ENCODE results near the gene ARPC1A. TPM values are rescaled to one million over a fixed set of nuclear protein-coding genes. Genes with fewer than 3 reads are reported as not detected.
"Not testable (repeated sequence)": the region's sequence is repeated elsewhere in the genome, so short reads cannot be mapped to it uniquely, and the experiment has no call there.

ARPC1A gene
- polyA plus RNA-seq, 1 donor from 2014 or later = 154 TPM

GRCh38 chr7:99325001-99325493 is 651 bp upstream of the ARPC1A start:
- Histone ChIP-seq H3K9me2 (ENCODE audit: insufficient read depth, low read length) (no peaks in the 10 kb centered on the region), H3K79me2 (replicated peaks; ENCODE audit: insufficient read depth, low read length) (peaks cover 41% of the 10 kb centered on the region), H2AFZ (ENCODE audit: low read depth, low read length) (peak overlapping the region; percentile 74), H3F3A (ENCODE audit: insufficient read depth, low read length, poor library complexity, severe bottlenecking) (no peaks in the 10 kb centered on the region), H3K36me3 (ENCODE audit: insufficient read depth, low read length) (no peaks in the 10 kb centered on the region), H3K4me2 (ENCODE audit: low read length) (peak overlapping the region; percentile 88), H3K9ac (ENCODE audit: low read length) (peak overlapping the region; percentile 91), H3K9me3 (ENCODE audit: low read length) (no peaks in the 10 kb centered on the region), H3K27me3 (ENCODE audit: insufficient read depth, low read depth, low read length) (no peaks in the 10 kb centered on the region), H3K4me3 (ENCODE audit: low read length) (peak overlapping the region; percentile 90), H3K27ac (ENCODE audit: low read length) (peak overlapping the region; percentile 92), H4K20me1 (ENCODE audit: insufficient read depth) (no peaks in the 10 kb centered on the region)
- no peak for TF ChIP-seq EZH2 (IDR thresholded peaks at IDR 0.05; ENCODE audit: borderline replicate concordance, insufficient read depth, low read length, poor library complexity, severe bottlenecking)
- TF ChIP-seq TAF1 (IDR thresholded peaks at IDR 0.05; ENCODE audit: low read depth) = no peak

- Histone ChIP-seq H3K36me3 (ENCODE audit: insufficient read depth, low read length) (no peaks in the 10 kb centered on the region), H3K27me3 (ENCODE audit: insufficient read depth, low read depth, low read length) (no peaks in the 10 kb centered on the region), H3K4me2 (ENCODE audit: low read length) (peak overlapping the region; percentile 88), H3F3A (ENCODE audit: insufficient read depth, low read length, poor library complexity, severe bottlenecking) (no peaks in the 10 kb centered on the region), H3K9ac (ENCODE audit: low read length) (peak overlapping the region; percentile 91), H3K4me3 (ENCODE audit: low read length) (peak overlapping the region; percentile 90), H3K9me3 (ENCODE audit: low read length) (no peaks in the 10 kb centered on the region), H3K79me2 (replicated peaks; ENCODE audit: insufficient read depth, low read length) (peaks cover 52% of the 10 kb centered on the region), H2AFZ (ENCODE audit: low read depth, low read length) (no peak overlapping the region), H3K27ac (ENCODE audit: low read length) (peak overlapping the region; percentile 92), H4K20me1 (ENCODE audit: insufficient read depth) (no peaks in the 10 kb centered on the region), H3K9me2 (ENCODE audit: insufficient read depth, low read length) (no peaks in the 10 kb centered on the region)
- no peak for TF ChIP-seq EZH2 (IDR thresholded peaks at IDR 0.05; ENCODE audit: borderline replicate concordance, insufficient read depth, low read length, poor library complexity, severe bottlenecking)
- TF ChIP-seq TAF1 (IDR thresholded peaks at IDR 0.05; ENCODE audit: low read depth) = no peak
- no peak for TF ChIP-seq MXI1 (conservative IDR thresholded peaks at IDR 0.05; ENCODE audit: poor library complexity, severe bottlenecking)
- TF ChIP-seq SMC3 (conservative IDR thresholded peaks at IDR 0.05; ENCODE audit: poor library complexity) = no peak
- no peak for TF ChIP-seq CTCF (IDR thresholded peaks at IDR 0.05; ENCODE audit: poor library complexity, severe bottlenecking)
- TF ChIP-seq REST (IDR thresholded peaks at IDR 0.05; ENCODE audit: borderline replicate concordance) = no peak
- no peak for TF ChIP-seq POLR2AphosphoS5 (IDR thresholded peaks at IDR 0.05)
- no peak for TF ChIP-seq RAD21 (conservative IDR thresholded peaks at IDR 0.05)
- no peak for TF ChIP-seq EP300 (conservative IDR thresholded peaks at IDR 0.05; ENCODE audit: poor library complexity, severe bottlenecking)
Measured at GRCh38 chr7:99326408-99326782, 697 bp downstream of the ARPC1A start.

DNA sequence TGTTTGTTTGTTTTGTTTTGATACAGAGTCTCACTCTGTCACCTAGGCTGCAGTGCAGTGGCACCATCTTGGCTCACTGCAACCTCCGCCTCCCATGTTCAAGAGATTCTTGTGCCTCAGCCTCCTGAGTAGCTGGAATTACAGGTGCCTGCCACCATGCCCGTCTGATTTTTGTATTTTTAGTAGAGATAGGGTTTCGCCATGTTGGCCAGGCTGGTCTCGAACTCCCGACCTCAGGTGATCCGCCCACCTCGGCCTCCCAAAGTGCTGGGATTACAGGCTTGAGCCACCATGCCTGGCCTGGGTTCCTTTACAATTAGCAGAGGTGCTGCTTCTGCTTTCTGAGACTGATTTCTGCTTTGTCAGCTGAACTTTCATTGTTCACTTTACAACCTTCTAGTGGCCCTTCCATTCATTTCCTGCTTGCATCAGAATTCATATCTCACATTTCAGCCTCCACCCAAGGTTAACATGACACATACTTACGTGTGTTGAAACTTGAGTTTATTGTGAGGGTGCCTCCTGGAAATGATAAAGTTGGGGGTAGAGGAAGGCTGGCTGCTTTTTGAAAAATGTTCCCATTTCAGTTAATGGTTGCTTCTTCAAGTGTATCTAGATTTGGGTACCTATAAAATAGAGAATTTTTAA is 4.7 kb downstream of the ARPC1A start:
- not testable (repeated sequence) for H3K9me3 ChIP-seq (ENCODE audit: low read length); H3K4me2 ChIP-seq (ENCODE audit: low read length); H3K9ac ChIP-seq (ENCODE audit: low read length)

More for the DNA sequence above, 4.7 kb downstream of the ARPC1A start:
- H3K9me2 ChIP-seq (ENCODE audit: insufficient read depth, low read length); H3K27me3 ChIP-seq (ENCODE audit: insufficient read depth, low read depth, low read length); H2AFZ ChIP-seq (ENCODE audit: low read depth, low read length); H3F3A ChIP-seq (ENCODE audit: insufficient read depth, low read length, poor library complexity, severe bottlenecking); H3K36me3 ChIP-seq (ENCODE audit: insufficient read depth, low read length); H4K20me1 ChIP-seq (ENCODE audit: insufficient read depth); H3K4me3 ChIP-seq (ENCODE audit: low read length); H3K27ac ChIP-seq (ENCODE audit: low read length): not testable (repeated sequence)
- H3K79me2 ChIP-seq (replicated peaks; ENCODE audit: insufficient read depth, low read length) = peaks cover 63% of the 10 kb centered on the region

Measured in neural cell (in vitro differentiated cells).